Sigmoid colon (tissue), 7 donors: Measurements from ENCODE around the gene IQGAP1. TPM values are rescaled to one million over a fixed set of nuclear protein-coding genes. Genes with fewer than 3 reads are reported as not detected.
A peak's percentile ranks its signal among the peaks of the same experiment; 100 is the strongest.

Experiments used
- DNase-seq: peaks from one replicate; pipeline ENCODE4 v3.0.0-alpha.2; 2019
- H3K27ac ChIP-seq, 4 donors: fragments of 200-600 bp; sonication (generic); one replicate each; pipeline ENCODE4 v1.5.1; 2016 to 2019; ENCODE audit warnings: mild to moderate bottlenecking in 1 of 4
- H3K27me3 ChIP-seq, 3 donors: fragments of 200-600 bp; sonication (generic); one replicate each; pipeline ENCODE4 v1.5.1; 2019; ENCODE audit warnings: mild to moderate bottlenecking in 1 of 3
- H3K36me3 ChIP-seq, 4 donors: fragments of 200-600 bp; sonication (generic); one replicate each; pipeline ENCODE4 v1.5.1; 2016 to 2019
- H3K4me1 ChIP-seq, 4 donors: fragments of 200-600 bp; sonication (generic); one replicate each; pipeline ENCODE4 v1.5.1; 2017 to 2019
- H3K4me3 ChIP-seq, 4 donors: fragments of 200-600 bp; sonication (generic); one replicate each; pipeline ENCODE4 v1.5.1; 2017 to 2019; ENCODE audit warnings: mild to moderate bottlenecking in 2 of 4, moderate library complexity in 1 of 4
- H3K9me3 ChIP-seq, 4 donors: fragments of 200-600 bp in 3 of 4; sonication (generic) in 3 of 4; one replicate each; pipeline versions ENCODE4 v1.5.1 to v1.6.1; 2013 to 2019
- CTCF ChIP-seq, 4 experiments: fragments of 450-650 bp in 3 of 4; fragments of 200-600 bp in 1 of 4; IDR thresholded peaks; one replicate each; pipeline ENCODE4 v1.5.1; 2016 to 2019; ENCODE audit warnings: antibody characterized with exemption in 4 of 4, mild to moderate bottlenecking in 3 of 4, moderate library complexity in 2 of 4
- EP300 ChIP-seq, 4 donors: sonication (generic); formaldehyde crosslinking; IDR thresholded peaks; one replicate each; pipeline ENCODE4 v1.6.1; 2017; ENCODE audit warnings: antibody characterized with exemption in 4 of 4
- POLR2A ChIP-seq, 2 donors: fragments of 450-650 bp; IDR thresholded peaks; one replicate each; pipeline ENCODE4 v1.6.1; 2016; ENCODE audit warnings: antibody characterized with exemption in 2 of 2, mild to moderate bottlenecking in 2 of 2, moderate library complexity in 2 of 2
- POLR2AphosphoS5 ChIP-seq, 4 donors: sonication (generic); formaldehyde crosslinking; IDR thresholded peaks; one replicate each; pipeline ENCODE4 v1.6.1; 2017; ENCODE audit warnings: antibody characterized with exemption in 4 of 4
- whole genome bisulfite sequencing, 2 donors: extraction: QIAGEN DNeasy Blood & Tissue Kit; methylation state at CpG; one replicate each; pipeline ENCODE4 v1.1.7; 2013; 5-methylcytosine and 5-hydroxymethylcytosine counted together
- intact Hi-C: fragments of 100-400 bp; cut with DNase I; formaldehyde crosslinking; loops from one replicate; pipeline ENCODE4 v1.15.1; 2023
- polyA plus RNA-seq, 3 donors: library from polyadenylated mRNA; stranded (reverse); fragments of 200-250 nt; gene quantifications; one replicate each; pipeline ENCODE4 v1.2.3, GENCODE V29; 2013
- small RNA-seq, 3 donors: library from RNA; depleted of rRNA; stranded (forward); fragments of <200 nt; gene quantifications; one replicate each; pipeline ENCODE3, GENCODE V24; 2016
- total RNA-seq, 4 donors: library from RNA; depleted of rRNA; stranded (reverse); fragments of >200 nt; gene quantifications; one replicate each; pipeline ENCODE4 v1.1.0, GENCODE V29; 2016
- donor health status: healthy with polysubstance abuse.
- donor health status: Bipolar disorder and iron deficiency.
- donor health status: healthy.

IQGAP1 gene
- total and polyA plus RNA-seq, 7 donors: 96.7 to 283 (median 135) TPM

- TF ChIP-seq POLR2AphosphoS5 (IDR thresholded peaks at IDR 0.05) (no peak), POLR2A (IDR thresholded peaks at IDR 0.05) (no peak), EP300 (IDR thresholded peaks at IDR 0.05) (no peak), CTCF (IDR thresholded peaks at IDR 0.05) (no peak)
- H3K36me3 ChIP-seq: peaks cover 0 to 34% (median 0%) of the 10 kb centered on the region in 4 donors
These were observed 152.7 kb downstream of the IQGAP1 start for GRCh38 chr15:90540768-90541167.

GRCh38 chr15:90545095-90545494 is 157.1 kb downstream of the IQGAP1 start:
- H3K27me3 ChIP-seq: no peaks in the 10 kb centered on the region
- DNase-seq: no peak
- no peak overlapping the region for H3K27ac ChIP-seq
- H3K4me3 ChIP-seq: no peak overlapping the region
- TF ChIP-seq EP300 (IDR thresholded peaks at IDR 0.05): no peak
- no peak for TF ChIP-seq POLR2A (IDR thresholded peaks at IDR 0.05)
- TF ChIP-seq POLR2AphosphoS5 (IDR thresholded peaks at IDR 0.05): no peak
- TF ChIP-seq CTCF (IDR thresholded peaks at IDR 0.05): no peak
- 90 to 94% methylated on average over 7 of the region's 7 CpGs for WGBS, 2 donors
- peaks cover 0 to 6% (median 0%) of the 10 kb centered on the region in 4 donors for H3K4me1 ChIP-seq
- no peaks in the 10 kb centered on the region for H3K9me3 ChIP-seq
- H3K36me3 ChIP-seq: peaks cover 0 to 36% (median 0%) of the 10 kb centered on the region in 4 donors
- intact Hi-C loops: no loop called here

More at GRCh38 chr15:90540768-90541167, 152.7 kb downstream of the IQGAP1 start:
- peaks cover 0 to 38% (median 25%) of the 10 kb centered on the region in 4 donors for H3K4me1 ChIP-seq
- no peaks in the 10 kb centered on the region for H3K9me3 ChIP-seq
- no peak overlapping the region for H3K4me3 ChIP-seq
- 76 to 79% methylated on average over 3 of the region's 3 CpGs for WGBS, 2 donors
- no peaks in the 10 kb centered on the region for H3K27me3 ChIP-seq
- H3K27ac ChIP-seq: no peak overlapping the region
- DNase-seq: no peak
- intact Hi-C loops: no loop called here

- no peaks in the 10 kb centered on the region for H3K27me3 ChIP-seq
- intact Hi-C loops: no loop called here
- DNase-seq: no peak
- H3K4me1 ChIP-seq: peaks cover 0 to 20% (median 14%) of the 10 kb centered on the region in 4 donors
- no peaks in the 10 kb centered on the region for H3K9me3 ChIP-seq
- no peak for TF ChIP-seq EP300 (IDR thresholded peaks at IDR 0.05)
- TF ChIP-seq CTCF (IDR thresholded peaks at IDR 0.05): no peak
- TF ChIP-seq POLR2AphosphoS5 (IDR thresholded peaks at IDR 0.05): no peak
- no peak for TF ChIP-seq POLR2A (IDR thresholded peaks at IDR 0.05)
- H3K27ac ChIP-seq: no peak overlapping the region
- 66 to 79% methylated on average over 2 of the region's 2 CpGs for WGBS, 2 donors
- peaks cover 0 to 19% (median 0%) of the 10 kb centered on the region in 4 donors for H3K36me3 ChIP-seq
- H3K4me3 ChIP-seq: no peak overlapping the region
These were observed 159.5 kb downstream of the IQGAP1 start for GRCh38 chr15:90547540-90547939.

- no peaks in the 10 kb centered on the region for H3K9me3 ChIP-seq
- H3K4me1 ChIP-seq: peaks cover 0 to 44% (median 31%) of the 10 kb centered on the region in 4 donors
- TF ChIP-seq POLR2AphosphoS5 (IDR thresholded peaks at IDR 0.05) (no peak), CTCF (IDR thresholded peaks at IDR 0.05) (no peak), POLR2A (IDR thresholded peaks at IDR 0.05) (no peak), EP300 (IDR thresholded peaks at IDR 0.05) (no peak)
- peaks cover 0 to 6% (median 0%) of the 10 kb centered on the region in 4 donors for H3K36me3 ChIP-seq
- H3K4me3 ChIP-seq: no peak overlapping the region
- H3K27ac ChIP-seq: peak overlapping the region in 1 of 4 donors; percentile 70
- H3K27me3 ChIP-seq: no peaks in the 10 kb centered on the region
- no peak for DNase-seq
- WGBS, 2 donors: 72 to 87% methylated on average over 6 of the region's 6 CpGs
- intact Hi-C loops: no loop called here
These were observed 162.9 kb downstream of the IQGAP1 start for GRCh38 chr15:90550919-90551318.

Small RNA genes lying within 50 kb of the gene (small RNA-seq; reads per million reads assigned to genes)
- gene NDUFA3P4: 0 reads per million in 3 donors

Other genes starting within 250 kb of the IQGAP1 start
- gene SEMA4B, start 186.9 kb upstream of the IQGAP1 start, total RNA-seq: 10 to 100 TPM; 42.0 to 72.4 (median 58.6) TPM
- gene SEMA4B, start 186.9 kb upstream of the IQGAP1 start, polyA plus RNA-seq: 10 to 100 TPM; 10.6 to 94.5 (median 11.4) TPM
- gene CIB1, start 154.3 kb upstream of the IQGAP1 start, total RNA-seq: 10 to 100 TPM; 18.6 to 35.7 (median 35.5) TPM
- 100 to 1,000 TPM; 283 to 436 (median 359) TPM for gene CIB1, start 154.3 kb upstream of the IQGAP1 start, polyA plus RNA-seq
- gene GDPGP1, start 154.0 kb upstream of the IQGAP1 start, total RNA-seq: 1 to 10 TPM; 3.0 to 7.5 (median 5.4) TPM
- 10 to 100 TPM in 1 of 3 donors, 1 to 10 TPM in 2; 7.9 to 12.7 (median 9.0) TPM for gene GDPGP1, start 154.0 kb upstream of the IQGAP1 start, polyA plus RNA-seq
- gene TTLL13, start 138.7 kb upstream of the IQGAP1 start, total RNA-seq: not detected
- gene TTLL13, start 138.7 kb upstream of the IQGAP1 start, polyA plus RNA-seq: under 1 TPM in 1 of 3 donors, not detected in 2; 0.25 TPM
- gene NGRN, start 122.6 kb upstream of the IQGAP1 start, total RNA-seq: 100 to 1,000 TPM in 3 of 4 donors, 10 to 100 TPM in 1; 81.2 to 139 (median 111) TPM
- 10 to 100 TPM; 43.2 to 66.7 (median 51.8) TPM for gene NGRN, start 122.6 kb upstream of the IQGAP1 start, polyA plus RNA-seq
- 1 to 10 TPM; 1.5 to 4.3 (median 2.5) TPM for gene ZNF774, start 36.0 kb upstream of the IQGAP1 start, total RNA-seq
- 1 to 10 TPM; 1.4 to 4.0 (median 1.8) TPM for gene ZNF774, start 36.0 kb upstream of the IQGAP1 start, polyA plus RNA-seq
- gene CRTC3, start 141.7 kb downstream of the IQGAP1 start, total RNA-seq: 10 to 100 TPM; 27.6 to 64.0 (median 35.7) TPM
- gene CRTC3, start 141.7 kb downstream of the IQGAP1 start, polyA plus RNA-seq: 10 to 100 TPM in 1 of 3 donors, 1 to 10 TPM in 2; 5.4 to 20.0 (median 6.2) TPM